Forelimb muscle (tissue), 1 donor: ENCODE results near the gene ZBTB40. TPM values are rescaled to one million over a fixed set of nuclear protein-coding genes. Genes with fewer than 3 reads are reported as not detected.

Experiments used
- DNase-seq: peaks from one replicate; pipeline ENCODE4 v3.0.0-alpha.2; 2013; ENCODE audit warnings: low read depth
- polyA plus RNA-seq: library from polyadenylated mRNA; unstranded; fragments of 120-200 nt; gene quantifications from one replicate; pipeline ENCODE4 v1.2.1, GENCODE V29; 2013; ENCODE audit not compliant: insufficient read length

The ZBTB40 gene
- 12.2 TPM for polyA plus RNA-seq

- peak; percentile 91 for DNase-seq
Observed at GRCh38 chr1:22451702-22452480, at the start of gene ZBTB40. Gene ZBTB40 (plus strand): TSS chr1:22451851. CDS start chr1:22489949, 38,098 bp downstream.

- no peak for DNase-seq
Observed at GRCh38 chr1:22402356-22403053, 49.1 kb upstream of the ZBTB40 start.

- no peak for DNase-seq
Observed at GRCh38 chr1:22404486-22404885, 47.2 kb upstream of the ZBTB40 start.

- DNase-seq: no peak
Observed at GRCh38 chr1:22406722-22407495, 44.7 kb upstream of the ZBTB40 start.

- DNase-seq: no peak
Observed at GRCh38 chr1:22408230-22408629, 43.4 kb upstream of the ZBTB40 start.

GRCh38 chr1:22410401-22410800 lies 41.2 kb upstream of the ZBTB40 start:
- DNase-seq: no peak

- DNase-seq: no peak
Observed at GRCh38 chr1:22410928-22411495, 40.6 kb upstream of the ZBTB40 start.

GRCh38 chr1:22411589-22411988 lies 40.1 kb upstream of the ZBTB40 start:
- no peak for DNase-seq

- DNase-seq: no peak
Observed at GRCh38 chr1:22412932-22413727, 38.5 kb upstream of the ZBTB40 start.

- DNase-seq: no peak
Observed at GRCh38 chr1:22413799-22414198, 37.9 kb upstream of the ZBTB40 start.

GRCh38 chr1:22414244-22414751 lies 37.4 kb upstream of the ZBTB40 start:
- DNase-seq: no peak

- DNase-seq: no peak
Observed at GRCh38 chr1:22415489-22415888, 36.2 kb upstream of the ZBTB40 start.

GRCh38 chr1:22416555-22417454 lies 34.8 kb upstream of the ZBTB40 start:
- DNase-seq: peak; percentile 34

GRCh38 chr1:22417466-22417865 lies 34.2 kb upstream of the ZBTB40 start:
- no peak for DNase-seq

GRCh38 chr1:22418312-22418711 lies 33.3 kb upstream of the ZBTB40 start:
- no peak for DNase-seq

GRCh38 chr1:22418933-22419382 lies 32.7 kb upstream of the ZBTB40 start:
- DNase-seq: no peak

GRCh38 chr1:22420455-22421053 lies 31.1 kb upstream of the ZBTB40 start:
- no peak for DNase-seq

- DNase-seq: no peak
Observed at GRCh38 chr1:22426781-22427180, 24.9 kb upstream of the ZBTB40 start.

- peak; percentile 34 for DNase-seq
Observed at GRCh38 chr1:22428672-22429071, 23.0 kb upstream of the ZBTB40 start.
